SKM-1 treated with dmso at 0.1 percent for 144 hours (cell line): ENCODE data around the gene SELENOK.
A peak's percentile ranks its signal among the peaks of the same experiment; 100 is the strongest.

Experiments
- DNase-seq: peaks from one replicate; lab custom pipeline; 2025; ENCODE audit not compliant: unreplicated experiment; lab: John Stamatoyannopoulos, UW

SELENOK gene

GRCh38 chr3:53884623-53885022 is 7.0 kb downstream of the SELENOK start:
- no peak for DNase-seq

- DNase-seq = no peak
These were observed 8.7 kb downstream of the SELENOK start for GRCh38 chr3:53883008-53883407.

- DNase-seq = peak; percentile 75
These were observed 9.7 kb downstream of the SELENOK start, which contains the start of gene ACTR8 for GRCh38 chr3:53881691-53882593. TSS of gene ACTR8 (minus strand) at chr3:53882152. CDS start at chr3:53882101, 51 bp downstream.

GRCh38 chr3:53880396-53881345 is 11.0 kb downstream of the SELENOK start:
- no peak for DNase-seq

GRCh38 chr3:53865732-53866499 is 25.7 kb downstream of the SELENOK start:
- DNase-seq = no peak

GRCh38 chr3:53863145-53863544 is 28.5 kb downstream of the SELENOK start:
- DNase-seq = no peak

GRCh38 chr3:53862241-53862640 is 29.4 kb downstream of the SELENOK start:
- no peak for DNase-seq

- no peak for DNase-seq
These were observed 31.5 kb downstream of the SELENOK start for GRCh38 chr3:53860196-53860595.

GRCh38 chr3:53859178-53859577 is 32.5 kb downstream of the SELENOK start:
- DNase-seq = no peak

GRCh38 chr3:53858096-53858741 is 33.4 kb downstream of the SELENOK start:
- DNase-seq = no peak

GRCh38 chr3:53856964-53857363 is 34.7 kb downstream of the SELENOK start:
- peak; percentile 20 for DNase-seq

- DNase-seq = no peak
These were observed 40.8 kb downstream of the SELENOK start for GRCh38 chr3:53850895-53851294.

GRCh38 chr3:53849916-53850315 is 41.7 kb downstream of the SELENOK start:
- no peak for DNase-seq

- DNase-seq = no peak
These were observed 44.9 kb downstream of the SELENOK start for GRCh38 chr3:53846851-53847155.

GRCh38 chr3:53846134-53846850 is 45.4 kb downstream of the SELENOK start, which contains the start of the genes CHDH and IL17RB:
TSS of gene CHDH (minus strand) at chr3:53846419. CDS start at chr3:53824008, 22,411 bp downstream.
TSS of gene IL17RB (plus strand) at chr3:53846568. CDS start at chr3:53846589, 21 bp downstream.
- DNase-seq = peak; percentile 20

GRCh38 chr3:53845881-53846133 is 45.9 kb downstream of the SELENOK start:
- DNase-seq = no peak

- peak; percentile 28 for DNase-seq
These were observed 46.4 kb downstream of the SELENOK start for GRCh38 chr3:53845103-53845880.

GRCh38 chr3:53844262-53845102 is 47.2 kb downstream of the SELENOK start:
- no peak for DNase-seq
